ENCODE measurements around the gene FAM117A.

GRCh38 chr17:49759203-49759602 is 4.7 kb downstream of the FAM117A start:
- TF ChIP-seq POLR2AphosphoS2 (conservative IDR thresholded peaks at IDR 0.05; ENCODE audit: low read length) (no peak), USF2 (IDR thresholded peaks at IDR 0.05) (no peak), PBX3 (IDR thresholded peaks at IDR 0.05) (no peak), RAD21 (conservative IDR thresholded peaks at IDR 0.05 in 1 of 2, IDR thresholded peaks at IDR 0.05 in 1 of 2) (no peak), POLR2A (IDR thresholded peaks at IDR 0.05; ENCODE audit: low read length) (no peak), REST (IDR thresholded peaks at IDR 0.05) (no peak), EP300 (IDR thresholded peaks at IDR 0.05) (no peak), ESRRA (IDR thresholded peaks at IDR 0.05; ENCODE audit: borderline replicate concordance, low read length) (no peak), CHD2 (IDR thresholded peaks at IDR 0.05; ENCODE audit: low read length, partially characterized antibody) (no peak)
- TF ChIP-seq, protein P1, sequence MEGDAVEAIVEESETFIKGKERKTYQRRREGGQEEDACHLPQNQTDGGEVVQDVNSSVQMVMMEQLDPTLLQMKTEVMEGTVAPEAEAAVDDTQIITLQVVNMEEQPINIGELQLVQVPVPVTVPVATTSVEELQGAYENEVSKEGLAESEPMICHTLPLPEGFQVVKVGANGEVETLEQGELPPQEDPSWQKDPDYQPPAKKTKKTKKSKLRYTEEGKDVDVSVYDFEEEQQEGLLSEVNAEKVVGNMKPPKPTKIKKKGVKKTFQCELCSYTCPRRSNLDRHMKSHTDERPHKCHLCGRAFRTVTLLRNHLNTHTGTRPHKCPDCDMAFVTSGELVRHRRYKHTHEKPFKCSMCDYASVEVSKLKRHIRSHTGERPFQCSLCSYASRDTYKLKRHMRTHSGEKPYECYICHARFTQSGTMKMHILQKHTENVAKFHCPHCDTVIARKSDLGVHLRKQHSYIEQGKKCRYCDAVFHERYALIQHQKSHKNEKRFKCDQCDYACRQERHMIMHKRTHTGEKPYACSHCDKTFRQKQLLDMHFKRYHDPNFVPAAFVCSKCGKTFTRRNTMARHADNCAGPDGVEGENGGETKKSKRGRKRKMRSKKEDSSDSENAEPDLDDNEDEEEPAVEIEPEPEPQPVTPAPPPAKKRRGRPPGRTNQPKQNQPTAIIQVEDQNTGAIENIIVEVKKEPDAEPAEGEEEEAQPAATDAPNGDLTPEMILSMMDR (IDR thresholded peaks at IDR 0.05): no peak
